Brain microvascular endothelial cell (primary cell): Measurements from ENCODE around the gene SNAI1.

Source experiments
- DNase-seq: peaks from one replicate; pipeline ENCODE4 v3.0.0-alpha.2; 2020
- H3K27ac ChIP-seq: fragments of 250-450 bp; sonication (Bioruptor Pico); 2 replicates; pipeline ENCODE4 v1.5.1; 2020; ENCODE audit warnings: mild to moderate bottlenecking, moderate library complexity
- H3K27me3 ChIP-seq: fragments of 250-450 bp; sonication (Bioruptor Pico); replicated peaks from 2 replicates; pipeline ENCODE4 v1.5.1; 2020; ENCODE audit warnings: mild to moderate bottlenecking
- H3K36me3 ChIP-seq: fragments of 250-450 bp; sonication (Bioruptor Pico); replicated peaks from 2 replicates; pipeline ENCODE4 v1.5.1; 2020; ENCODE audit warnings: mild to moderate bottlenecking
- H3K4me3 ChIP-seq: 2 replicates; pipeline ENCODE4 v1.5.1; 2011; ENCODE audit warnings: low read depth, mild to moderate bottlenecking, control low read depth, low read length, moderate library complexity
- CTCF ChIP-seq: IDR thresholded peaks from 2 replicates; pipeline ENCODE4 v1.5.1; 2011; ENCODE audit warnings: low read depth, mild to moderate bottlenecking, moderate library complexity, low read length, control low read depth, inconsistent platforms; ENCODE audit errors: missing control alignments
- in situ Hi-C: cut with HindIII; loops from 2 replicates; pipeline ENCODE4 v1.10.0; 2017; ENCODE audit warnings: low sequenced_read_pairs, low pct_ligation_motif_present

The SNAI1 gene

GRCh38 chr20:50032955-50033666 lies 50.3 kb downstream of the SNAI1 start:
- Histone ChIP-seq H3K27ac (peak overlapping the region; percentile 87), H3K4me3 (no peak overlapping the region), H3K36me3 (no peaks in the 10 kb centered on the region), H3K27me3 (no peaks in the 10 kb centered on the region)
- no peak for DNase-seq
- no peak for TF ChIP-seq CTCF
- in situ Hi-C loops, result no loop called here

GRCh38 chr20:50034567-50035180 lies 51.9 kb downstream of the SNAI1 start:
- no peaks in the 10 kb centered on the region for H3K36me3 ChIP-seq
- no peak overlapping the region for H3K4me3 ChIP-seq
- no peaks in the 10 kb centered on the region for H3K27me3 ChIP-seq
- DNase-seq, result no peak
- no peak for TF ChIP-seq CTCF
- in situ Hi-C loops, result no loop called here
- peak overlapping the region; percentile 87 for H3K27ac ChIP-seq

GRCh38 chr20:50036703-50037102 lies 53.9 kb downstream of the SNAI1 start:
- no peak for TF ChIP-seq CTCF
- H3K27ac ChIP-seq, result no peak overlapping the region
- in situ Hi-C loops, result no loop called here
- H3K36me3 ChIP-seq, result no peaks in the 10 kb centered on the region
- DNase-seq, result no peak
- no peaks in the 10 kb centered on the region for H3K27me3 ChIP-seq
- no peak overlapping the region for H3K4me3 ChIP-seq

- Histone ChIP-seq H3K4me3 (no peak overlapping the region), H3K27ac (no peak overlapping the region), H3K36me3 (no peaks in the 10 kb centered on the region), H3K27me3 (no peaks in the 10 kb centered on the region)
- TF ChIP-seq CTCF, result no peak
- no peak for DNase-seq
- in situ Hi-C loops, result no loop called here
These were observed 54.3 kb downstream of the SNAI1 start for GRCh38 chr20:50037123-50037522.

GRCh38 chr20:50037575-50037974 lies 54.8 kb downstream of the SNAI1 start:
- in situ Hi-C loops, result no loop called here
- no peak for TF ChIP-seq CTCF

More at GRCh38 chr20:50037575-50037974, 54.8 kb downstream of the SNAI1 start:
- no peak for DNase-seq
- Histone ChIP-seq H3K27me3 (no peaks in the 10 kb centered on the region), H3K27ac (no peak overlapping the region), H3K36me3 (no peaks in the 10 kb centered on the region), H3K4me3 (no peak overlapping the region)
